GM21529 (cell line): ENCODE measurements around the gene CALHM3.

Experiments
- ATAC-seq: cut with Tn5 transposase; IDR thresholded peaks from one replicate; pipeline ENCODE4 v1.9.1; 2021; ENCODE audit not compliant: unreplicated experiment

The CALHM3 gene

DNA sequence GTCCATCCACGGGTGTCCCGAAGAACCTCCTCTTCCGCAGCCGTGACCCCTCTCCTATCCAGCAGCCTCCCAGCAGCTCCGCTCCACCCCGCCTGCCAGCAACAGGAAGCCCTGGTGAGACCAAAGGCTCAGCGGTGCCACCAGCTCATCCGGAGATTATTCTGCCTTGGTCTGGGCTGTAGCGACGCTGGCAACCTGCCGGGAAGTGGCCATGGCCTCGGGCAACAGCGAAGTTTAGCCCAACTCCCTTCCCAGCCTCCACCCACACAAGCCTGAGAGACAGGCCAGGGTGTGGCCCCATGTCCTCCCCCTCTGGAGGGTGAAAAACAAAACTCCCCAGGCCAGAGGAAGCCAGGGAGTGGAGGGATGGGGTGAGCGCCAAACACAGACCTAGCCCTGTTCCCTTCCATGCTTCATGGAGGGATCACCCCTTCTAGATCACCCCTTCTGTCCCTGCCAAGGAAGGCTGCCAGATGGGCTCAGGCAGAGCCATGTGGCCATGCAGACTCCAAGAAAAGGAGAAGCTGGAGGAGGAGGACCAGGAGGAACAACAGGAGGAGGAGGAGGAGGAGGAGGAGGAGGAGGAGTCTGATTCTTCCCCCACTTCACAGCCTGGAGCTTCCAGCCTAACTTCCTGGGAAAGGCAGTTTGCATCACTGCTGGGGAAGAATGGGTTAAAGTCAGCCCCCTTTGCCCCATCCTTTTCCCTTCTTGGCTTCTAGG is 27.8 kb downstream of the CALHM3 start:
- ATAC-seq = no peak

DNA sequence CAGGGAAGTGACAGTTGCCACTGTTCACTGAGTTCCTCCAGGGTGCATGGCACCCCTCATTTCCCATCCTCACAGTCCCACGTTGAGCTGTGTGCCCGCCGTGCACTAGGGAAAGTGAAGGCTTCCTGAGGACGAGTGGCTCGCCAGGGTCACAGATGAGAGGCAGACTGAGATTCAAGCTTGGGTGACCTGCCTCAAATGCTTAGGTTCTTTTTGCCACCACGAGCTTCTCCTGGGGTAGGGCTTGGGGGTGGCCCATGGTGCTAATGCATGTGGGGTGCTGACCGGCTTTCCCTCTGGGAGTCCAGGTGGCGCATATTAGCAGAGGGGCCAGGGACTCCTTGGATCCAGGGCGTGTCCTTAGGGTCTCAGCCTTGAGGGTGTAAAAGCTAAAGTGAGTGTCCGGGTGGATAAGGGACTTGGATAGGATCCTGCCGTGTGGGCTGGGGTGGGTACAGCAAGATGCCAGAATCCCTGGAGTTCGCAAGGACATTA is 28.8 kb downstream of the CALHM3 start:
- ATAC-seq = no peak

DNA sequence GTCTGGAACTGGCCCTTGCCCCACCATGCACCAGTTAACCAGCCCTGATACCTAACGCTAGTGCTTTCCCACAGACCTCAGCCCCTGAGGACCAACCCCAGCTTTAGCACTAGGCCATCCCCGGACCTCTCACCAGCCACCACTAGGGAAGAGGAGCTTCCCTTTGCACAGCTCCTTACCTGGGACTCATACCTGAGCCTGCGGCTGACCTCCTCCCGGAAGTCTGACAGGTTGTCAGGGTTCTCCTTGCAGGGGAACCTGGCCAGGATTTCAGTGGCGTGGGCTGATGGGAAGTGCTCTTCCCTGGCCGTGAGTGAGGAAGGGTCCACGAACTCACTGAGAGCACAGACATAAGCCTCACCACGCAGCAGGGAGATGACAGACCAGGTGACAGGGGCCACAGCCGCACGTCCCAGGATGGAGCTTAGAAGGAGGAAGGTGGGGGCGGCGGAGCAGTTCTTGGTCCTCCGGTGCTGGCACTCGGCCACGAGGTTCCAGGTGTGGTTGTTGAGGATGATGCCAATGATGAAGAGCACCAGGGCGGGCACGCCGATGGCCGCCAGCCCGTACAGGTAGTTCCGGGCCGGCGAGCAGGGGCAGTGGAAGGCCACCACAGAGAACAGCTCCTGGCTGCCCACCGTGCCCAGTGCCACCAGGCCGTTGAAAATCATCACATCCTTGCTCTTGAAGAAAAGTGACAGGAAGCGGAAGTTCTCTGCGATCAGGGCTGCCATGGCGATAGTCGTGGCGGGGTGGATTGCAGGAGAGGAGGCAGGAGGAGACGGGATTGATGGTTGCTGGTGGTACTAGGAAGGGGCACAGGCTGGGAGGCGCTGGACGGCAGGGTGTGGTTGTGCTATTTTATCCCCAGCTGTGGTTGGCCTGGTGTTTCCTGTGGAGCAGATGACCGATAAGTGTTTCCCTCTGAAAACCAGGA is 29.6 kb downstream of the CALHM3 start:
- ATAC-seq = no peak

DNA sequence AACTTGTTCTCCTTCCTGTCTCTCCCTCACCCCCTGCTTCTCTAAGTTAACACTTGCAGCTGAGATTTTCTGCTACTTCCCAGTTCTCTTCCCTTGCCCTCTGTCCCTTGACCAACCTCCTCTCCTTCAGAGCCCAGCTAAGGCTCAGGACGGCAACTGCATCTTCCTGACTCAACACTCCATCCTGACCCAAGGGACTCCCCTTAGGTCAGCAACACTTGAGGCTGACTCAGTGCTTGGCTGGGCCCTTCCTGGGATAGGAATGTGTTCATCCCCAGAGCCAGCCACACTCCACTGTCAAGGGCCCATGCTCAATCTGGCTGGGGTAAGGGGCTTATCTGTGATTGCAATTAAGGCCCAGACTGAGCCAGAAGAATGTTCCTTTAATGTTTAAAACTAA is 30.3 kb downstream of the CALHM3 start:
- no peak for ATAC-seq

- ATAC-seq = no peak
Measured at GRCh38 chr10:103447187-103447586, 31.9 kb downstream of the CALHM3 start.

- no peak for ATAC-seq
Measured at GRCh38 chr10:103445767-103446567, 33.1 kb downstream of the CALHM3 start.

DNA sequence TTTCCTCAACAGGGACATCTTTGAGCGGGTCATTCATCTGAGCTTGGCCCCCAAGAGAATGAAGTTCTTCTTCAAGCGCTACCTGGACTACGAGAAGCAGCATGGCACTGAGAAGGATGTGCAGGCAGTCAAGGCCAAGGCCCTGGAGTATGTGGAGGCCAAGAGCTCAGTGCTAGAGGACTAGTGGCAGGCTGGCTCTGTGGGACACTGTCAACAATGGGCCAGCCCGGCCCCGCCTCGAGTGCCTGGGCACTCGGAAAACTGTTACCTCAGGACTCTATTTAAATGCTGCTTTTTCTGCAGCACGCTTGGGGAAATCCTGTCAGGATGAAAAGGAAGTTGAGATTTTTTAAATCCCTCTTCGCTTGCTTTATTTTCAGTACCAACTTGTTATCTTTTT is 33.7 kb downstream of the CALHM3 start:
- no peak for ATAC-seq

DNA sequence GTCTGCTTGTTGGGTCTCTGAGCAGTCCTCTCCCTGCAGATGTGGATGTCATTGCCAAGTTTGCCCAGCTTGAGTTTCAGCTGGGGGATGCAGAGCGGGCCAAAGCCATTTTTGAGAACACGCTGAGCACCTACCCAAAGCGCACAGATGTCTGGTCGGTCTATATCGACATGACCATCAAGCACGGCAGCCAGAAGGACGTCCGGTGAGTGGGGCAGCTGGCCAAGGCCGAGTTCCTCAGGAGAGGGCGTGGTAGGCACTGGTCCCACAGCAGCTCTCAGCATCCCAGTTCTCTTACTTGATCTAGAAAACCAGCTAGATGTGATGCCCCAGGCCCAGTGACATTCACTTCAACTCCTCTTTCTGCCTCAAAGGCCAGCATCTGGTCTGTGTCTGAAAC is 34.6 kb downstream of the CALHM3 start:
- no peak for ATAC-seq

GRCh38 chr10:103443475-103444185 is 35.4 kb downstream of the CALHM3 start:
- no peak for ATAC-seq

DNA sequence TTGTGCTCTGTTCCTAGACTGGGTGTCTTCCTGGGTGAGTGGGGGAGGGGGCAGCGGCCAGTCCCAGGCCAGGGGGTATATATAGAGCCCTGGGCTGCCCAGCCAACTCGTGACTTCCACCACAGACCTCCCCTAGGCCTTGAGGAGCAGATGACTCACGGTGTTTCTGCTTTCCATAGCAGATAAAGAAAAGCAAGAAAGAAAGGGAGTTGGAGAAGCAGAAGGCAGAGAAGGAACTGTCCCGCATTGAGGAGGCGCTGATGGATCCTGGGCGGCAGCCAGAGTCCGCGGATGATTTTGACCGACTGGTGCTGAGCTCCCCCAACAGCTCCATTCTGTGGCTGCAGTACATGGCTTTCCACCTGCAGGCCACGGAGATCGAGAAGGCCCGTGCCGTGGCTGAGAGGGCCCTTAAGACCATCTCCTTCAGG is 37.0 kb downstream of the CALHM3 start:
- no peak for ATAC-seq

GRCh38 chr10:103441611-103442010 is 37.4 kb downstream of the CALHM3 start:
- no peak for ATAC-seq

GRCh38 chr10:103441206-103441605 is 37.8 kb downstream of the CALHM3 start:
- no peak for ATAC-seq

- no peak for ATAC-seq
Measured at GRCh38 chr10:103440416-103440815, 38.6 kb downstream of the CALHM3 start.

GRCh38 chr10:103439776-103440175 is 39.3 kb downstream of the CALHM3 start:
- ATAC-seq = no peak

DNA sequence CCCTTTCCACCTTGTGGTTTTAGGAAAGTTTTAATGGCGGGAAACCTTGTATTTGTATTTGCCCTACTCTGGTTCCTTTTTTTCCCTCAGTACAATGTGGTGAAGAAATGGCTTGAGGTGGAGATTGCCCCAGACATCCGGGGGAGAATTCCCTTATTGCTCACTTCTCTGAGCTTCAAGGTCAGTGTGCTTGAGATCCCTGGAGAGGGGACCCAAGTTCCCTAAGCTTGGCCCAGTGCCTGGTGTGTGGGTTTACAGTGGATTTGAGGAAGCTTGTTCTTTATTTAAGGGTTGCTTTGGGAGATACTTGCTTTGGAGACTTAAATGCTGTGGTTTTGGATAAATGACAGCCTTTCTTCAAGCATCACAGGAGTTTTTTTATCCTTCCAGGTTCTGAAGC is 45.2 kb downstream of the CALHM3 start:
- ATAC-seq = no peak

DNA sequence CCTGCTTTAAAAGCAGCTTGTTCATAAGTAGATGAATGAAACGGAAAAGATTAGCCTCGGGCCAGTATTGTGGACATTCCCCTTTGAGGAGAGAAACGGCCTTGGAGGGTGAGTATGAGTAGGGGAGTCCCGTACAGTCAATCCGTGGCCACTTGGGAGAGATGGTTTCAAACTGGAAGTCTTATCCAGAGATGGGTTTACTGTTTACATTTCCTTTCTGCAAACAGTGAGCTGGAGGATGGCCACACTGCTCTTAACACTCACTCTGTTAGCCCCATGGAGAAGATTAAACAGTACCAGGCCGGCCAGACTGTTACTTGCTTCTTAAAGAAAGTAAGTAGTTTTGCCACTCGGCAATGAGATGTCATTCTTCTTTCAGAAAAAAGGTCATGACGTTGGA is 47.1 kb downstream of the CALHM3 start:
- no peak for ATAC-seq

DNA sequence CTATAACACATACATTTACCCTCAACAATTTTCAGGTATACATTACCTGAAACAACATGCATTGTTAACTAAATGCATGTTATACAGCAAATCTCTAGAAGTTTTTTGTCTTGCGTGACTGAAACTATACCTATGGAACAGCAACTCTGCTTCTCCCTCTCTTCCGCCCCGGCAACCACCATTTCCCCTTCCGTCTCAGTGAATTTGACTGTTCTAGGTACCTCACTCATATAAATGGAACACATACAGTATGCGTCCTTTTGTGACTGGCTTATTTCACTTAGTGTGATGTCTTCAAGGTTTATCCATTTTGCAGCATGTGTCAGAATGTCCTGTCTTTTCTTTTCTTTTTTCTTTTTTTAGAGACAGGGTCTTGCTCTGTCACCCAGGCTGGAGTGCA is 49.4 kb downstream of the CALHM3 start:
- no peak for ATAC-seq

- ATAC-seq = no peak
Measured at GRCh38 chr10:103428989-103429643, 49.9 kb downstream of the CALHM3 start.

DNA sequence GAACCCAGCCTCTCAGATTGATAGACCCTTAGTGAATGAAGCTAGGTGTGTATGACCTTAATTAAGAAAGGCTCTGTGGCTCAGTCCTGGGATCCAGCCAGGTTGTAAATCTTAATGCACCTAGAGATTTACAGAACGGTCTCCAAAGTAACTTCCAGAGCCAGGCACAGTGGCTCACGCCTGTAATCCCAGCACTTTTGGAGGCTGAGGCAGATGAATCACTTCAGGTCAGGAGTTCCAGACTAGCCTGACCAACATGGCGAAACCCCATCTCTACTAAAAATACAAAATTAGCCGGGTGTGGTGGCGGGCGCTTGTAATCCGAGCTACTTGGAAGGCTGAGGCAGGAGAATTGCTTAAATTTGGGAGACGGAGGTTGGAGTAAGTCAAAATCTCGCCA is 51.2 kb downstream of the CALHM3 start:
- ATAC-seq = no peak

DNA sequence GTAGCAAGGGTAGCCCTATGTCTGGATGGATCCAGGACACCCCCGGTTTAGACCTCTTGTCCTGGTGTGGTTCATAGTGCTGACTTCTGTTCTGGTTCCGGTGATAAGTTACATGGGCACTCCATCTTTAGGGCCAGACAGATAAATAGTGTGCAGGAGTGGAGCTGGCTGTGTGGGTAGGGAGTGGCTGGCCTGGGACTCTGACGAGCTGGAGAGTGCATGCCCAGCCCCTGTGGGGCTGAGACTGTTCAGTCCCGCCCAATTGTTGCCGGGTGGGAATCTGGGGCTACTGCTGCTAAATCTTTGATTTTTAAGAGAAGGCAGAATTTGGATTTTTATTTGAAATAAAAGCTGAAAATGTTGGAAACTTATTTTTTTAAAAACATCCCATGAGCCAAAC is 55.3 kb downstream of the CALHM3 start:
- no peak for ATAC-seq
